HG02943 (cell line): ENCODE results near the gene BCAS3.

Source experiments
- ATAC-seq: cut with Tn5 transposase; IDR thresholded peaks from one replicate; pipeline ENCODE4 v1.9.1; 2021; ENCODE audit warnings: mild to moderate bottlenecking, low read depth, moderate library complexity; ENCODE audit not compliant: unreplicated experiment

BCAS3 gene

DNA sequence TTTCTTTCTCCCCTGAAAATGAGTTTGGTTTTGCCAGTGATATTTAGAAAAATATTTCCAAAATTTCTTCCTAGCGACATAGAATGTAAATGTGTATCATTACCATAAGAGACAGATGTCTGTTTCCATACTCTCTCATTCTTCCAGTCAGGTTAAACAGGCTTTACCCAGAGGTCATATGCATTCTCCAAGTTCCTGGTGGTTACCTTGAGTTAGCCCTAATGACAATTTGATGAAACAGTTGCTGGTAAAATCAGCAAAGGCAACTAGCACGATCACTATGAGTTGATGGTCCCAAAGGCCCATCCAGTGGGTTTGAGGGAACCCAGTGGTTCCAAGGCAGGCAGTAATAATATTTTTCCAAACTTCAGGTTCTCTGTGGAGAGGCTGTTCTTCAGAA lies 618.4 kb downstream of the BCAS3 start:
- no peak for ATAC-seq

- ATAC-seq: no peak
Measured at GRCh38 chr17:61299517-61300513, 622.2 kb downstream of the BCAS3 start.

DNA sequence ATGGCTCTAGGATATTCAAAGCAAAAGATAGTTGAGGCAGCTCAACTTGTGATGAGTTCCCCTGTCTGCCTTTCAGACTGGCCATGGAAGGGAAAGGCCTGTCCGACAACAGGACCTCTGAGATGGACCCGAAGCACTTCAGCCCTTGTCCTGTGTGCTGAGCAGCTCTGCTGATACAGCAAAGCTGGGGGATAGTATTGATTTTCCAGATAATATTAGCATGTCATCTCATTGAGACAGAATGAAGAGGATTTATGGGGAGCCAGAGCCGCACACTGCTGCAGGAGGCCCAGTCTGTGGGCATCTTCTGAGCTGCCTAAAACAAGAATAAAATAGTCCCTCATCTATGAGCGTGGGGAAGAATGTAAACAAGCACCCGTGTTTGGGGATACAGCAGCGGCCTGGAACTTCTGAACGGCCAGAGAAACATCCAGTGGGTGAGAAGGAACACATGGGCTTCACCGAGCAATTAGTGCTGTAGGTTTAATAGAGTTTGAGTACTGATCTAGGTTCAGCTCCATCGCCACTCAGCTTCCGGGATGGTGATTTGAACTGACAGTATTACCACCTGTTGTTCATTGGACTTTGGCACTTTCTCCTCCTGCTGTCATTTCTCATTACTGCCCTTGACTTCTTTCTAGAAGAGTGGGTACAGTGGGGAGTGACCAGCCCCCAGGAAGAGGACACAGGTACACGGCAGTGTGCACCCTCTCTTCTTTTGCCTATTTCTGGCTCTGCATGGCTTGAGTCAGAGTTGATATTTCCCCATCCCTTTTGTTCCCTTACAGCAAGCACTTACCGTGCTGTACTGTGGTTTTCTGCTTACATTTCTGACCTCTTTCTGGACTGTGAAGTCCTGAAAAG lies 625.5 kb downstream of the BCAS3 start:
- ATAC-seq: no peak

DNA sequence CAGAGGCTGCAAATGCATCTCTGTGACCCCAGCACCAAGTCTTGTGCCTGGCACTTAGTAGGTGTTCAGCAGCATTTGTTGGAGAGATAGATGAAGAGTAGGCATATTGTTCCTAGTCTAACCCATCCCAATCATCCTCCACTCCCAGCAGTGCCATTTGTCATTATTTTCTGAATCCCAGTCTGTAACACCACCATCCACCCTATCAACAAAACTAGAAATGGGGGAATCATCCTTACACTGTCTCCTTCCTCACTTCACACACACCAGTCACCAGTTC lies 626.1 kb downstream of the BCAS3 start:
- no peak for ATAC-seq

- no peak for ATAC-seq
Measured at GRCh38 chr17:61305024-61305423, 627.4 kb downstream of the BCAS3 start.

GRCh38 chr17:61306003-61306402 lies 628.4 kb downstream of the BCAS3 start:
- no peak for ATAC-seq

DNA sequence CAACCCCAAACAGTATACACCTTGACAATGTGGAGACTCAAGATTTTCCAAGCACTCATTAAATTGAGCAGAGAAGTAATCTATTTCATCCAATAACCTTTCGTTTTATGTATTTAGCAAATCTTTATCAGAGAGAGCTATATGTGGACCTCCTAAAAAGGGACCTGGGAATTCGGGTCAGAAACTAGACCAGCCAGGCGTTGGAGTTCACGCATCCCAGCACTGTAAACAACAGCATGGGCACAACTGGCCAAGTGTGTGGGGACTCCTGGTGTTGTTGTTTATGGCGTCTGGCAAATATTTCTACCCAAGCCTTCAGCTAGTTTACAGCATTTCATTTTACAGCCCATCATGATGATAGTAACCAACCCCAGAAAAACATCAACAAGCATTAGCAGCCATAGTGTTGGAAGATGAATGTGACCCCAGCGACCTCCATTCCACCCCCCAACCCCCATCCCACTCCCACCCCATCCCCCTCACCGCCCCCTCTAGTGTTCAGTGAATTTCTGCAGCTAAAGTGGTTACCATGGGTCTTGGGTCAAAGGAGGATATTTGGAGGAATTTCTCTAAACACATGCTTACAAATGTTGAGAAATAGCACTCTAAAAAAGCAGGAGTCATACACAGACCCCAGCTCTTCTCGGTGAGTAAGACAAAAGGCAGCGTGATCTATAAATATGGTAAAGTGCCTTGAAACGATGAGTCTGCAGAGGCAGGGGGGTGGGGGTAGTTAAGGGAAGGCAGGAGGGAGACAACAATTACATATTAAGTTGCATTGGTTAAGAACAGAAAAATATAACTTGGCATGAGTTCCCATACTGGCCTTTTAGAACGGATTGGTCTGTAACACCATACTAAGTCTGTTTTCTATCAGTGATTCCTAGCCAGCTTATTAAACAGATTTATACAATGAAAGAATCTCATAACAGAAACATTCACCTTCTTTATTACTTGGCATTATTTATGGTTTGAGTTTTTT lies 630.5 kb downstream of the BCAS3 start:
- ATAC-seq: no peak

DNA sequence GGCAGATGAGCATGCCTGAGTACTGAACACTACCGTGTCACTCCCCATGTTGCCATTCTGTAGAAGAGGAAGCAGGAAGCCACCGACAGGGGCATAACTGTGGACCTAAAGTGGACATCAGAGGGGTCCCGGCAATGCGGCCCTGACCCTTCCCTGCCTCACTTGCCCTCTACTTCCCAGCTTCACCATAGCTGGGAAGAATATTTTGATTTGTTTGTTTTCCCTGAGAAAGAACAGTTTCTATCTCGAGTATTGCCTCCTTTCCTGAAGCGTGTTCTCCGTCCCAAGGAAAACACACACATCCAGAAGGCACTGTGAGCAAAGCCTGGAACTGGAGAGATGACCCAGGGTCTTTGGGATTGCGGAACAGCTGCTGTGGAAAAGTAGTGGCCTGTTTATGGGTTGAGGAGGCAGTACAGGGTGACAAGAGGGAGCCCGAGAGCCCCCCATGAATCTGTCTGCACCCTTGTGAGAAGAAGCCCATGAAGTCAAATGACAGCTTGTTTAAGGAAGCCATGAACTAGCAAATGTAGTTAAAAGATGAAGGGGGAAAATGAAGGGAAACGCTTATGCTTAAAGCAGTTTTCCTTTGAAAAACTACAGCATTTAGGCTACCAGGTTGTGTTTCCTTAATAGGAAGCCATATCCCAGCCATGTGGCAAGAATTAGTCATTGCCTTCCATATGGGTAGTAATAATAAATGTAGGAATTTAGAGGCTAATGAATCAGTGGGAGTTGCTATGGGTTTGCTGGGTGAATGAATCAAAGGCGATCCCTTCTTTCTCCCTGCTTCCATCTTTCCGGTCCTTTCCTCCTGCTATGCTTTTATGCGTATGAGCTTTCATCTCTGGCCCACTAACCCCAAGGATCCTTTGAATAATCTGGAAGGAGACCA lies 632.0 kb downstream of the BCAS3 start:
- no peak for ATAC-seq

DNA sequence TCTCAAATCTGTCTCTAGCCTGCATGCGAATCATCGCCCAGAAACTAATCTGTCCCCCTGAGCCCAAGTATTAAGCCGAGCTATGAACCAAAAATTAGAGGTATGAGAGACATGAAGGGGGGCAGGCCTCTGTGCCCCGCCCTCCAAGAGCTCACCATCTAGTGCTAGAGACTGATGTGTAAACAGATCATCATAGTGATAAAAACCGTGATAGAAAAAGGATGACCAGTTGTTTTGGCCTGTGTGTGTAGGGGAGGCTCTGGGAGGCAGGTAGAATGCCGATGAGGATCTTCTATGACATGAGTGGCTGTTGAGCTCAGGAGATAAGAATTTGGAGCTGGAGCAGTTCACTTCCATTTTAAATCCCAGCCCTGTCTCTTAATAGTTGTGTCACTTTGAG lies 632.9 kb downstream of the BCAS3 start:
- no peak for ATAC-seq

DNA sequence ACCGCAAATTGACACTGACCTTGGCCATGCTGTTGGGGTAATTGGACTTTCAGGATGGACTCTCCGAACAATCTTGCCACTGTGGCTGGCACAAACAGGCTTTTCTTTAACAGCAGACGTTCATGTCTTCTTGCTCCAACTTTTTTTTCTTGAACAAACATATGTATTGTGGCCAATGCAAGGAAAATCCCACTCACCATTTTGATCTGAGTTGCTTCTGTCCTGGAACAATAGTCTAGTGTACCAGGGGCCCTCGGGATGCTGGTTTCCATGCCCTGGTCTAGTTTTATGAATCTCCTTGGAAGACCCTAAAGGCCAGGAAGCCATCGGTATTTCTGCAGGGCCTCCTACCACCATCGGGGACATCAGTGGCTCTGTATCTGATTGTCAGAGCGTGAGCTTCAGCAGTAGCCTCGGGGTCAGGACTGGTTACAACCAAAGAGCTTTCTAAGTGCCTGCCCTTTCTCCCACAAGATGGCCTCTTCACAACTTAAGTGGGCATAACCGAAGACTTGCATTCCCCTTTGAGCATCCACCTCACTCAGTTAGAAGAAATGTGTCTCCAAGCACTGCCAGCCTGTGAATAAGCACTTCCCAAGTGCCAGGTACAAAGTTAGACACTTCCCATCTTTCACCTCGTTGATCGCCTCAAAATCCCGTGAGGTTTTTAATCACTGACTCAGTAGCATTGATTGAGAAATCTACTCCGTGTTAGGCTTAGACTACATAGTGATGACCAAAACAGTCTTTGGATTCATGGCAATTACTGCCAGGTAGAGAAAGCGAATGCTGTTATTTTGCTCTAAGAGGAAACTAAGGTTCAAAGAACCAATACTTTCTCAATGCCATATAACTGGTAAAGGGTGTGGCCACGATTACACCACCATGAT lies 635.0 kb downstream of the BCAS3 start:
- ATAC-seq: no peak

- no peak for ATAC-seq
Measured at GRCh38 chr17:61313461-61314326, 636.0 kb downstream of the BCAS3 start.

DNA sequence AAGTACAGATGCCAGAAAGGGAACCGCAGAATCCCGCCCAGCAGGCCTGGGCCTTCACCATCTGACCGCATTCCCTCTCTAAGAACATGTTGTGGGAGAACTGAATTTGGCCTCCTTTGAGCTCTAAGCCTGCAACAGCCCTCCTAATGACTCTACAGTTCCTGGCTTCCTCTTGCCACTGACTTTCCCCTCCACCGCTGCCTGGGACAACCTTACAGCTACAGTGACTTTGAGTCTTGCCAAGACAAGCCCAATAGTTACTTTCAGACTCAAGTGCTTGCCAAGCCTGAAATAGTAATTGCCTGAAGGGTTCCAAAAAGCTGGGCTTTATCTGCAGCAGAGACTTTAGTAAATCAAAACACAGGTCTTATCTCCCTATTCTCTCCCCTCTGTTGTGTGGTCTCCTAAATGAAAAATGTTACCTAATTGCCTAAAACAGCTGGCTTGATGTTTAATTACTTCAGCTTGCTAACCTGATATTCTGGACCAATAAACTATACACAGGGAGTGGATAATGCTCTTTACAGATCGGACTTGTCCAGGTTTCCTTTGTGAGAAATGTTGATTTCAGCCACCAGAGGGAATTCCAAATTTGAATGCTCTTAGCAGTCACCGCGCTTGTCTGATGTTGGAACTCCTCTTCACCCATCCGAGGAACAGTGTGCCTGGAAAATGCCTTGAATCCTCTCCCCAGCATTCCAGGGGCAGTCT lies 636.9 kb downstream of the BCAS3 start:
- no peak for ATAC-seq

- no peak for ATAC-seq
Measured at GRCh38 chr17:61316633-61317032, 639.0 kb downstream of the BCAS3 start.

DNA sequence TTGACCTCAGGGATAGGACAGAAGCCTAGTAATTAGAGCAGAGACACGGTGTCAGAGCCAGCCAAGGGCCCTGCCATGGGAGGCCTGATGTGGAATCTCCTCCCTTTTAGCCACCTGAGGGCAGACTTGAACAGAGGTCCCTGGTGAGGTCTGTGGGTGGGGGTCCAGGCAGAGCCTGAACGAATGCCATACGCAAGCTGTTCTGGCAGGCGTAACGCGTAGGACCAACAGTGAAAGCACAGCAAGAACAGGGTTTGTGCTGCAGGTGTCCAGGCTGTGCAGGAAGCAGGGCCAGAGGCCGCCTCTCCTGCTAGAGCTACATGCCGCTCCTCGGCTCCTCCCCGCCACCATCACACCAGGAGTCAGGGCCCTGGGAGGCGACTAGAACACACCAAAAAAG lies 640.1 kb downstream of the BCAS3 start:
- ATAC-seq: no peak

GRCh38 chr17:61318684-61319098 lies 641.0 kb downstream of the BCAS3 start:
- no peak for ATAC-seq

- ATAC-seq: no peak
Measured at GRCh38 chr17:61321344-61321743, 643.7 kb downstream of the BCAS3 start.
